Measurements from ENCODE around the gene TNIK.
A peak's percentile ranks its signal among the peaks of the same experiment; 100 is the strongest.

TNIK gene

GRCh38 chr3:171399842-171400241 lies 60.4 kb downstream of the TNIK start:
- no peak for TF ChIP-seq CTCF (conservative IDR thresholded peaks at IDR 0.05; ENCODE audit: low read depth, low read length)
- no peak overlapping the region for H3K4me3 ChIP-seq (ENCODE audit: low read depth, low read length)
- no peak for DNase-seq (ENCODE audit: low read depth)

DNA sequence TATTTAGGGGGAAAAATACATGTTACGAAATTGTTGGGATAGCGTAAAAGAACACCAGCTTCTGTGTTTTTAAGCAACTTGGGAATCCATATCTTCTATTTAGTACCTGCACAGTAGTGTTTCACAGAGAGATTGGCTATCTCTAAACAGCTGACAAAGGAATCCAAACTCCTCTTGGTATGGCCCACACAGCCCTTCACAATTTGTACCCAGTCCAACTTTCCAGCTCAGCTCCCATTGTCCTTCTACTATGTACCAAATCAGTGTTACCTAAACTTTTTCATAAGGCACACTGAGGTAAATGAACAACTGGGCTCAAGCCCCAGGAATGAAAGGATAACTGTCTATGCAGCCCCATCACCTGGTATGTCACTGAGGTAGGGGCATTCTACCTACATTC lies 61.9 kb downstream of the TNIK start:
- TF ChIP-seq CTCF (conservative IDR thresholded peaks at IDR 0.05; ENCODE audit: low read depth, low read length): no peak
- DNase-seq (ENCODE audit: low read depth): no peak

GRCh38 chr3:171397089-171397488 lies 63.1 kb downstream of the TNIK start:
- DNase-seq (ENCODE audit: low read depth): no peak
- H3K4me3 ChIP-seq (ENCODE audit: low read depth, low read length): no peak overlapping the region
- TF ChIP-seq CTCF (conservative IDR thresholded peaks at IDR 0.05; ENCODE audit: low read depth, low read length): no peak

More for the DNA sequence above, 61.9 kb downstream of the TNIK start:
- H3K4me3 ChIP-seq (ENCODE audit: low read depth, low read length): no peak overlapping the region

DNA sequence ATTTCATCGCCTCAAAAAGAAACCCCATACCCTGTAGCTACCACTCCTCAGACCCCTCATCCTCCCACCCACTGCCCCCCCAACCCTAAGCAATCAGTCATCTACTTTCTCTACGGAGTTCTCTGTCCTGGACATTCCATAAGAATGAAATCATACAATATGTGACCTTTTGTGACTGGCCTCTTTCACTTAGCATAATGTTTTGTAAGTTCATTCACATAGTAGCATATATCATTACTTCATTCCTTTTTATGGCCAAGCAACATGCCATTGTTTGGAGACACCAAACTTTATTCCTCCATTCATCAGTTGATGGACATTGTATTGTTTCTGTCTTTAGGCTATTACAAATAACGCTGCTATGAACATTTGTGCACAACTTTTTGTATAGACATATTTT lies 64.2 kb downstream of the TNIK start:
- DNase-seq (ENCODE audit: low read depth): peak; percentile 82
- no peak for TF ChIP-seq CTCF (conservative IDR thresholded peaks at IDR 0.05; ENCODE audit: low read depth, low read length)

GRCh38 chr3:171393032-171393744 lies 67.0 kb downstream of the TNIK start:
- TF ChIP-seq CTCF (conservative IDR thresholded peaks at IDR 0.05; ENCODE audit: low read depth, low read length): peak; percentile 17
- no peak overlapping the region for H3K4me3 ChIP-seq (ENCODE audit: low read depth, low read length)
- peak; percentile 94 for DNase-seq (ENCODE audit: low read depth)

More for the DNA sequence above, 64.2 kb downstream of the TNIK start:
- H3K4me3 ChIP-seq (ENCODE audit: low read depth, low read length): no peak overlapping the region

GRCh38 chr3:171391432-171391831 lies 68.8 kb downstream of the TNIK start:
- TF ChIP-seq CTCF (conservative IDR thresholded peaks at IDR 0.05; ENCODE audit: low read depth, low read length): no peak
- no peak for DNase-seq (ENCODE audit: low read depth)
- H3K4me3 ChIP-seq (ENCODE audit: low read depth, low read length): no peak overlapping the region

Data from choroid plexus epithelial cell (primary cell).